MM.1S (cell line): ENCODE measurements around the gene AKAP1.

Experiments used
- DNase-seq: peaks from one replicate; pipeline ENCODE4 v3.0.0-alpha.2; 2015
- H2AFZ ChIP-seq: fragments of 300-600 bp; sonication (generic); 2 replicates; pipeline ENCODE4 v1.6.0; 2016; ENCODE audit warnings: antibody characterized with exemption, low read length
- H3F3A ChIP-seq: fragments of 300-600 bp; sonication (generic); 2 replicates; pipeline ENCODE4 v1.6.1; 2016; ENCODE audit warnings: mild to moderate bottlenecking, antibody characterized with exemption, low read length, moderate library complexity, mixed read lengths; ENCODE audit not compliant: insufficient read depth
- H3K27ac ChIP-seq: fragments of 300-600 bp; sonication (generic); 2 replicates; pipeline ENCODE4 v1.5.1; 2016; ENCODE audit warnings: mild to moderate bottlenecking, low read length
- H3K27me3 ChIP-seq: fragments of 300-600 bp; sonication (generic); replicated peaks from 2 replicates; pipeline ENCODE4 v1.6.0; 2016; ENCODE audit warnings: low read length; ENCODE audit not compliant: insufficient read depth
- H3K36me3 ChIP-seq: fragments of 300-600 bp; sonication (generic); replicated peaks from 2 replicates; pipeline ENCODE4 v1.6.1; 2016; ENCODE audit warnings: mild to moderate bottlenecking, low read length, mixed read lengths; ENCODE audit not compliant: insufficient read depth
- H3K4me1 ChIP-seq: fragments of 300-600 bp; sonication (generic); 2 replicates; pipeline ENCODE4 v1.6.1; 2016; ENCODE audit warnings: low read length, mixed read lengths
- H3K4me2 ChIP-seq: fragments of 300-600 bp; sonication (generic); 2 replicates; pipeline ENCODE4 v1.6.0; 2016; ENCODE audit warnings: low read depth, low read length
- H3K4me3 ChIP-seq: fragments of 300-600 bp; sonication (generic); 2 replicates; pipeline ENCODE4 v1.5.1; 2016; ENCODE audit warnings: low read length, mixed read lengths
- H3K79me2 ChIP-seq: fragments of 300-600 bp; sonication (generic); 2 replicates; pipeline ENCODE4 v1.6.1; 2016; ENCODE audit warnings: mixed run types, low read length, mixed read lengths
- H3K9ac ChIP-seq: fragments of 300-600 bp; sonication (generic); 2 replicates; pipeline ENCODE4 v1.6.1; 2016; ENCODE audit warnings: low read length, mixed read lengths
- H3K9me2 ChIP-seq: fragments of 300-600 bp; sonication (generic); replicated peaks from 2 replicates; pipeline ENCODE4 v1.6.1; 2016; ENCODE audit warnings: mild to moderate bottlenecking, low read length, mixed read lengths; ENCODE audit not compliant: insufficient read depth
- H3K9me3 ChIP-seq: fragments of 300-600 bp; sonication (generic); replicated peaks from 2 replicates; pipeline ENCODE4 v1.6.1; 2016; ENCODE audit warnings: mild to moderate bottlenecking, low read length, mixed read lengths; ENCODE audit not compliant: insufficient read depth
- H4K20me1 ChIP-seq: fragments of 300-600 bp; sonication (generic); 2 replicates; pipeline ENCODE4 v1.6.1; 2016; ENCODE audit warnings: mild to moderate bottlenecking, low read length, moderate library complexity, mixed read lengths; ENCODE audit not compliant: insufficient read depth
- EZH2 ChIP-seq: fragments of 300-600 bp; sonication (generic); optimal IDR thresholded peaks from 2 replicates; pipeline ENCODE3; 2017; ENCODE audit warnings: low read depth, mild to moderate bottlenecking, antibody characterized with exemption, low read length, mixed read lengths
- EZH2phosphoT487 ChIP-seq: fragments of 300-600 bp; sonication (generic); IDR thresholded peaks from 2 replicates; pipeline ENCODE4 v1.6.1; 2018; ENCODE audit warnings: antibody characterized with exemption, low read length
- TF ChIP-seq, protein P1 (sequence below): fragments of 300-600 bp; sonication (generic); IDR thresholded peaks from 2 replicates; pipeline ENCODE4 v1.5.1; 2016; ENCODE audit warnings: antibody characterized with exemption, low read length, mixed read lengths

Gene AKAP1

DNA sequence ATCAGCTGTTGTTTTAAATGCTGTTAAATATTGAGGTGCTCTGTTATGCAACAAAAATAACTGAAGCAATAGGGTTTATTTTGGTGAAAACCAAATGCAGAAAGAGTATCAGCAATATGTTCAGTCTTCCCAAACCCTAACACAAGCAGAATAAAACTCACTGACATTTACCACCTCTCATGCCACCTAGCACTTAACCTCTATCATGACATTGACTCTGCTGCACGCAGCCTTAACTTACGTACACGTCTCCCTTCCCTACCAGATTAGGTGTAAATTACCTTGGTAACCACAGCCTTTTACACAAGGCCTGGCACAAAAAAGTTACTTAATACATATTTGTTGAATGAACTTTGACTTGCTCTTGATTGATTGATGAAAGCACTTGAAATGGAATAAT lies 9.9 kb upstream of the AKAP1 start:
- Histone ChIP-seq H3K9me2 (no peaks in the 10 kb centered on the region), H3K9me3 (no peaks in the 10 kb centered on the region), H4K20me1 (no peaks in the 10 kb centered on the region), H3K4me2 (no peak overlapping the region), H3K4me3 (no peak overlapping the region), H3K79me2 (no peaks in the 10 kb centered on the region), H3K27me3 (no peaks in the 10 kb centered on the region), H3K9ac (no peak overlapping the region), H3K27ac (no peak overlapping the region), H2AFZ (no peak overlapping the region), H3K4me1 (peaks cover 15% of the 10 kb centered on the region), H3F3A (peaks cover 3% of the 10 kb centered on the region), H3K36me3 (no peaks in the 10 kb centered on the region)
- no peak for DNase-seq
- TF ChIP-seq EZH2, result no peak

DNA sequence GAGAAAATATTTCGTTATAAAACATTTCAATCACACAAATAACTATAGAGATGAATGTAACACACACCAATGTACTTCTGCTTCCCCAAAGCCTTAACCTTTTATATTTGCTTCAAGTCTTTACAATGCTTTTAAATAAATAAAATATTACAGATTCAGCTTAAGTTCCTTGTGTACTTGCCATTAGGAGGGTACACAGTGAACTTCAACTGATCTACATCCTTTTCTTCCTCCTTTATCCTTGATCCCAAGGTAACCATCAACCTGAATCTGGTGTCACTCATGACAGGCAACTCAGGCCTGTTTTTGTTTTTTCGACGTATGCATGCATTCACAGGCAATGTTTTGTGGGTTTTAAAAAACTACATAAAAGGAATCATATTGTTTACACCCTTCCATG lies 9.3 kb upstream of the AKAP1 start:
- Histone ChIP-seq H3K9ac (no peak overlapping the region), H3F3A (peaks cover 9% of the 10 kb centered on the region), H3K79me2 (no peaks in the 10 kb centered on the region), H3K4me1 (peaks cover 19% of the 10 kb centered on the region), H3K9me2 (no peaks in the 10 kb centered on the region), H4K20me1 (no peaks in the 10 kb centered on the region), H3K27ac (no peak overlapping the region), H3K4me2 (no peak overlapping the region), H2AFZ (no peak overlapping the region), H3K36me3 (no peaks in the 10 kb centered on the region), H3K4me3 (no peak overlapping the region), H3K9me3 (no peaks in the 10 kb centered on the region), H3K27me3 (no peaks in the 10 kb centered on the region)
- no peak for DNase-seq
- TF ChIP-seq EZH2 (no peak), EZH2phosphoT487 (no peak)
- TF ChIP-seq, protein P1, sequence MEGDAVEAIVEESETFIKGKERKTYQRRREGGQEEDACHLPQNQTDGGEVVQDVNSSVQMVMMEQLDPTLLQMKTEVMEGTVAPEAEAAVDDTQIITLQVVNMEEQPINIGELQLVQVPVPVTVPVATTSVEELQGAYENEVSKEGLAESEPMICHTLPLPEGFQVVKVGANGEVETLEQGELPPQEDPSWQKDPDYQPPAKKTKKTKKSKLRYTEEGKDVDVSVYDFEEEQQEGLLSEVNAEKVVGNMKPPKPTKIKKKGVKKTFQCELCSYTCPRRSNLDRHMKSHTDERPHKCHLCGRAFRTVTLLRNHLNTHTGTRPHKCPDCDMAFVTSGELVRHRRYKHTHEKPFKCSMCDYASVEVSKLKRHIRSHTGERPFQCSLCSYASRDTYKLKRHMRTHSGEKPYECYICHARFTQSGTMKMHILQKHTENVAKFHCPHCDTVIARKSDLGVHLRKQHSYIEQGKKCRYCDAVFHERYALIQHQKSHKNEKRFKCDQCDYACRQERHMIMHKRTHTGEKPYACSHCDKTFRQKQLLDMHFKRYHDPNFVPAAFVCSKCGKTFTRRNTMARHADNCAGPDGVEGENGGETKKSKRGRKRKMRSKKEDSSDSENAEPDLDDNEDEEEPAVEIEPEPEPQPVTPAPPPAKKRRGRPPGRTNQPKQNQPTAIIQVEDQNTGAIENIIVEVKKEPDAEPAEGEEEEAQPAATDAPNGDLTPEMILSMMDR, result no peak

DNA sequence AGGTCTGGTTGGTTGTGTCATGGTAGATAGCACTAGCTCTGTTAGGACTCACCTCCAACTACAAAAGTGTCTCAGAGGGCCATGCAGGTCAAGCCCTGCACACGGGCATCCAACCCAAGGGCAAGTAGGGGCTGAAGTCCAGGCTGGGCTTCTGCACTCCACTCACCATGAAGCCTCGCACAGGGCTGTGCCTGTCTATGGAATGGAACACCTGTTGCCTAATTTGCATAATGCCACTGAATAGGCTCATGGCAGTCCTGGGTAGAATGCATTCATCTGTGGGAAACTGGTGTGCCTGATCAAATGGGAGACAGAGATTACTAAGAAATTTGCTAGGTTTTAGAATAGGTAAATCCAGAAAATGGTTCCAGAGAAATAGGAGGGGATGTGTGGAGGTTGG lies 8.0 kb upstream of the AKAP1 start:
- Histone ChIP-seq H3K9me2 (no peaks in the 10 kb centered on the region), H3K9ac (no peak overlapping the region), H2AFZ (no peak overlapping the region), H3K4me2 (no peak overlapping the region), H3K79me2 (no peaks in the 10 kb centered on the region), H3K9me3 (no peaks in the 10 kb centered on the region), H4K20me1 (no peaks in the 10 kb centered on the region), H3K27me3 (no peaks in the 10 kb centered on the region), H3K4me3 (no peak overlapping the region), H3F3A (peaks cover 17% of the 10 kb centered on the region), H3K4me1 (peaks cover 28% of the 10 kb centered on the region), H3K36me3 (no peaks in the 10 kb centered on the region), H3K27ac (no peak overlapping the region)
- TF ChIP-seq, protein P1, result no peak
- TF ChIP-seq EZH2 (no peak), EZH2phosphoT487 (no peak)
- DNase-seq, result no peak

DNA sequence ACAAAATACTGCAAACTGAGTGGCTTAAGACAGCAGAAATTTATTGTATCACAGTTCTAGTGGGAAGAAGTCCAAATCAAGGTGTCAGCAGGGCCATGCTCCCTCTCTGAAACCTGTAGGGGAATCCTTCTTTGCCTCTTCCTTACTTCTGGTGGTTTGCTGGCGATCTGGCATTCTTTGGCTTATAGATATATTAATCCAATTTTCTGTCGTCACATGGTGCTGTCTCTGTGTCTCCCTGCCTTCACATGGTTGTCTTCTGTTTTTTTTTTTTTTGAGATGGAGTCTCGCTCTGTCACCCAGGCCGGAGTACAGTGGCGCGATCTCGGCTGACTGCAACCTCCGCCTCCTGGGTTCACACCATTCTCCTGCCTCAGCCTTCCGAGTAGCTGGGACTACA lies 6.8 kb upstream of the AKAP1 start:
- H3K4me1 ChIP-seq, result peaks cover 35% of the 10 kb centered on the region
- no peaks in the 10 kb centered on the region for H3K9me3 ChIP-seq
- no peak overlapping the region for H2AFZ ChIP-seq
- no peak overlapping the region for H3K4me3 ChIP-seq
- DNase-seq, result no peak
- H3K27me3 ChIP-seq, result no peaks in the 10 kb centered on the region
- TF ChIP-seq EZH2phosphoT487, result no peak
- TF ChIP-seq, protein P1, result no peak
- no peak for TF ChIP-seq EZH2
- no peak overlapping the region for H3K4me2 ChIP-seq
- no peaks in the 10 kb centered on the region for H4K20me1 ChIP-seq
- H3K27ac ChIP-seq, result no peak overlapping the region
- H3F3A ChIP-seq, result peaks cover 22% of the 10 kb centered on the region
- H3K36me3 ChIP-seq, result no peaks in the 10 kb centered on the region
- H3K9ac ChIP-seq, result no peak overlapping the region
- no peaks in the 10 kb centered on the region for H3K79me2 ChIP-seq
- no peaks in the 10 kb centered on the region for H3K9me2 ChIP-seq
